Smooth muscle cell (in vitro differentiated cells): ENCODE results near the gene FRRS1L. TPM values are rescaled to one million over a fixed set of nuclear protein-coding genes. Genes with fewer than 3 reads are reported as not detected.

Experiments
- DNase-seq: peaks from one replicate; lab custom pipeline; 2025; ENCODE audit not compliant: unreplicated experiment; lab: John Stamatoyannopoulos, UW
- H2AFZ ChIP-seq: fragments of 200-600 bp; sonication (generic); 2 replicates; pipeline ENCODE4 v1.6.0; 2016; ENCODE audit warnings: antibody characterized with exemption, low read depth, mild to moderate bottlenecking
- H3F3A ChIP-seq: fragments of 200-600 bp; sonication (generic); 2 replicates; pipeline ENCODE4 v1.6.0; 2017; ENCODE audit warnings: antibody characterized with exemption, low read depth
- H3K27ac ChIP-seq: fragments of 200-600 bp; sonication (generic); 2 replicates; pipeline ENCODE4 v1.5.1; 2016; ENCODE audit warnings: low read depth, mild to moderate bottlenecking
- H3K27me3 ChIP-seq: fragments of 200-600 bp; sonication (generic); 2 replicates; pipeline ENCODE4 v1.6.1; 2016; ENCODE audit warnings: low read depth, mild to moderate bottlenecking
- H3K36me3 ChIP-seq: fragments of 200-600 bp; sonication (generic); 2 replicates; pipeline ENCODE4 v1.5.1; 2016; ENCODE audit warnings: low read depth
- H3K4me1 ChIP-seq: fragments of 200-600 bp; sonication (generic); 2 replicates; pipeline ENCODE4 v1.5.1; 2016; ENCODE audit warnings: low read depth
- H3K4me2 ChIP-seq: fragments of 200-600 bp; sonication (generic); 2 replicates; pipeline ENCODE4 v1.6.0; 2016; ENCODE audit warnings: mild to moderate bottlenecking
- H3K4me3 ChIP-seq: fragments of 200-600 bp; sonication (generic); 2 replicates; pipeline ENCODE4 v1.5.1; 2016; ENCODE audit warnings: mild to moderate bottlenecking
- H3K79me2 ChIP-seq: fragments of 200-600 bp; sonication (generic); 2 replicates; pipeline ENCODE4 v1.6.0; 2016; ENCODE audit warnings: low read depth, mild to moderate bottlenecking
- H3K9ac ChIP-seq: fragments of 200-600 bp; sonication (generic); 2 replicates; pipeline ENCODE4 v1.6.0; 2016; ENCODE audit warnings: low read depth
- H3K9me3 ChIP-seq: fragments of 200-600 bp; sonication (generic); replicated peaks from 2 replicates; pipeline ENCODE4 v1.5.1; 2016; ENCODE audit warnings: low read depth
- H4K20me1 ChIP-seq: fragments of 200-600 bp; sonication (generic); 2 replicates; pipeline ENCODE4 v1.6.0; 2016; ENCODE audit warnings: low read depth
- CTCF ChIP-seq: fragments of 200-600 bp; sonication (generic); IDR thresholded peaks from 2 replicates; pipeline ENCODE4 v1.5.1; 2017; ENCODE audit warnings: borderline replicate concordance, mild to moderate bottlenecking, antibody characterized with exemption; ENCODE audit not compliant: insufficient read depth, poor library complexity, severe bottlenecking
- WGBS: methylation state at CpG from one replicate; pipeline ENCODE4 v1.1.7; 2016; ENCODE audit warnings: low lambda C conversion rate; 5-methylcytosine and 5-hydroxymethylcytosine counted together
- polyA plus RNA-seq: library from polyadenylated mRNA; unstranded; fragments of >200 nt; fragmentation: Nextera tagmentation; extraction: Ambion mirVana; gene quantifications from 2 replicates; pipeline ENCODE4 v1.2.1, GENCODE V29; 2016
- total RNA-seq: library from RNA; depleted of rRNA; stranded (reverse); fragments of >200 nt; gene quantifications from 2 replicates; pipeline ENCODE4 v1.2.3, GENCODE V29; 2014

The FRRS1L gene
- total and polyA plus RNA-seq, 2 experiments from 2014 or later = 0.36 TPM; not detected in 1

DNA sequence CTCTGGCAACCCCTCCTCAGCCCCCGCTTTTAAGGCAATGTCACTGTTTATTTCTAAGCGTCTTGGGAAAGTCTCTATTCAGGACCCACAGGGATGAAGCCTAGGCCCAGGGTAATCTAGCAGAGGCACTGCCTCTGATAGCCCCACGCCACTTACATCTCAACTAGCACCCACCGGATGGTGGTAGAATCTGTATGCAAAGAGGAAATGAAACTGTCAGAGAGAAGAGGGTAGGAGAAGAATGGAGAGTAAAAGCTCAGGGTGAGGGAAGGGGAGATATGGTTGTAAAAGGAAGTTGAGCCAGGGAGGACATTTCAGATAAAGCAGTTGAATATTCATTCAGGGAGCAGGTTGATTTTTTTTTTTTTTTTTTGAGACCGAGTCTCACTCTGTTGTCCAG is 3.0 kb downstream of the FRRS1L start:
- Histone ChIP-seq H4K20me1 (no peaks in the 10 kb centered on the region), H3K4me1 (no peaks in the 10 kb centered on the region), H3K9me3 (no peaks in the 10 kb centered on the region), H3K4me2 (no peak overlapping the region), H3K27ac (no peak overlapping the region), H3K4me3 (no peak overlapping the region), H3K36me3 (no peaks in the 10 kb centered on the region), H3K9ac (no peak overlapping the region), H3K27me3 (peaks cover 42% of the 10 kb centered on the region), H2AFZ (no peak overlapping the region), H3K79me2 (no peaks in the 10 kb centered on the region), H3F3A (no peaks in the 10 kb centered on the region)
- DNase-seq = no peak
- WGBS = 90% methylated on average over 5 of the region's 5 CpGs
- no peak for TF ChIP-seq CTCF

GRCh38 chr9:109163194-109163593 is 3.9 kb downstream of the FRRS1L start:
- no peak for TF ChIP-seq CTCF
- H3F3A ChIP-seq = no peaks in the 10 kb centered on the region
- H3K9ac ChIP-seq = no peak overlapping the region
- no peak overlapping the region for H3K4me3 ChIP-seq
- no peaks in the 10 kb centered on the region for H3K4me1 ChIP-seq
- no peak for DNase-seq
- no peaks in the 10 kb centered on the region for H3K36me3 ChIP-seq
- no peaks in the 10 kb centered on the region for H3K79me2 ChIP-seq
- H3K9me3 ChIP-seq = no peaks in the 10 kb centered on the region
- H2AFZ ChIP-seq = no peak overlapping the region
- no peaks in the 10 kb centered on the region for H4K20me1 ChIP-seq
- no peak overlapping the region for H3K4me2 ChIP-seq
- H3K27ac ChIP-seq = no peak overlapping the region
- 81% methylated on average over 1 of the region's 1 CpG for WGBS
- H3K27me3 ChIP-seq = peaks cover 35% of the 10 kb centered on the region

DNA sequence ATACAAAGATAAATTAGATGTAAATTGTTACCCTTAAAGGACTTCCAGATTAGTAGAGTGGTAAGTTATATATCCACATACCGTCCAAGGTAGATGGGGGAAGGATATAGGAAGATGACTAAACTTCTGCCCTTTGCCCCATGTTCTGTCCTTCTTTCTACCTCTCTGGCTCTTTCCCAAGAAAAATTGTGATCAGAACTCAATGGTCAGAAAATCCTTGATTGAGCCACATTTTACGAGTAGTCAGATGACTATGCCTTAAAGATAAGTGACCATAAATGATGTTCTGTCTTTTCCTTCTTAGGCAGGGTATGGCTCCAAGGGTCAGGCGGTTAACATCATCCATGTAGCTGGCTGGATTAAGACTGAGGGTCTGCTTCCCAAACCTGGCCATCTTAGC is 4.4 kb downstream of the FRRS1L start:
- no peak overlapping the region for H2AFZ ChIP-seq
- no peaks in the 10 kb centered on the region for H3K4me1 ChIP-seq
- no peaks in the 10 kb centered on the region for H3K9me3 ChIP-seq
- TF ChIP-seq CTCF = no peak
- H3F3A ChIP-seq = no peaks in the 10 kb centered on the region
- no peaks in the 10 kb centered on the region for H4K20me1 ChIP-seq
- no peak overlapping the region for H3K4me3 ChIP-seq
- peaks cover 29% of the 10 kb centered on the region for H3K27me3 ChIP-seq
- no peak overlapping the region for H3K27ac ChIP-seq
- WGBS = 86% methylated on average over 3 of the region's 3 CpGs
- no peak overlapping the region for H3K9ac ChIP-seq
- no peak for DNase-seq
- no peaks in the 10 kb centered on the region for H3K36me3 ChIP-seq
- H3K79me2 ChIP-seq = no peaks in the 10 kb centered on the region
- no peak overlapping the region for H3K4me2 ChIP-seq

- WGBS = 98% methylated on average over 3 of the region's 3 CpGs
- no peaks in the 10 kb centered on the region for H3K4me1 ChIP-seq
- no peaks in the 10 kb centered on the region for H3K9me3 ChIP-seq
- no peaks in the 10 kb centered on the region for H3K36me3 ChIP-seq
- H3K9ac ChIP-seq = no peak overlapping the region
- no peak for DNase-seq
- no peak for TF ChIP-seq CTCF
- H3K4me3 ChIP-seq = no peak overlapping the region
- no peaks in the 10 kb centered on the region for H3K79me2 ChIP-seq
- no peaks in the 10 kb centered on the region for H4K20me1 ChIP-seq
- H2AFZ ChIP-seq = no peak overlapping the region
- H3K27me3 ChIP-seq = peaks cover 21% of the 10 kb centered on the region
- no peak overlapping the region for H3K27ac ChIP-seq
- H3F3A ChIP-seq = no peaks in the 10 kb centered on the region
- no peak overlapping the region for H3K4me2 ChIP-seq
These were observed 5.6 kb downstream of the FRRS1L start for GRCh38 chr9:109161471-109161870.
